Common myeloid progenitor, CD34-positive (primary cell): ENCODE results near the gene MTCL1.

Experiments used
- CTCF ChIA-PET: fragments of 350-600 bp; sonication (Branson Sonifier 250); formaldehyde crosslinking; loops from one replicate; lab custom pipeline; 2021; ENCODE audit warnings: antibody characterized with exemption; lab: Charles Lee
- POLR2A ChIA-PET: fragments of 350-600 bp; sonication (Branson Sonifier 250); formaldehyde crosslinking; loops from one replicate; lab custom pipeline; 2021; ENCODE audit warnings: antibody characterized with exemption; lab: Charles Lee
- DNase-seq, 3 donors: peaks; one replicate each; pipeline versions ENCODE4 v3.0.0 to v3.0.0-alpha.2; 2013
- H3K27ac ChIP-seq, 2 experiments: 1 replicate in 1 of 2; 2 replicates in 1 of 2; pipeline ENCODE4 v1.7.0; 2013; ENCODE audit warnings: inconsistent platforms in 2 of 2, low read length in 2 of 2, mild to moderate bottlenecking in 2 of 2, low read depth in 1 of 2, moderate library complexity in 1 of 2; ENCODE audit not compliant: severe bottlenecking in 2 of 2, insufficient read depth in 1 of 2, poor library complexity in 1 of 2
- H3K27me3 ChIP-seq, 5 experiments: replicated peaks in 2 of 5; 1 replicate in 3 of 5; 2 replicates in 2 of 5; pipeline versions ENCODE4 v1.6.1 to v1.7.0; 2013; ENCODE audit warnings: low read length in 4 of 5, mild to moderate bottlenecking in 2 of 5, moderate library complexity in 2 of 5, inconsistent platforms in 1 of 5; ENCODE audit not compliant: insufficient read depth in 5 of 5, control insufficient read depth in 4 of 5
- H3K36me3 ChIP-seq, 4 experiments: 1 replicate in 2 of 4; 2 replicates in 2 of 4; pipeline versions ENCODE4 v1.6.1 to v1.7.0; 2013; ENCODE audit warnings: low read length in 3 of 4, control low read depth in 1 of 4, mild to moderate bottlenecking in 1 of 4; ENCODE audit not compliant: control insufficient read depth in 4 of 4, insufficient read depth in 4 of 4
- H3K4me1 ChIP-seq, 4 experiments: 1 replicate in 3 of 4; 2 replicates in 1 of 4; pipeline versions ENCODE4 v1.6.1 to v1.7.1; 2013; ENCODE audit warnings: low read length in 3 of 4, mild to moderate bottlenecking in 3 of 4, control low read depth in 1 of 4, inconsistent platforms in 1 of 4, moderate library complexity in 1 of 4; ENCODE audit not compliant: control insufficient read depth in 4 of 4, insufficient read depth in 4 of 4; ENCODE audit errors: control extremely low read depth in 1 of 4
- H3K4me3 ChIP-seq, 7 experiments: 1 replicate in 4 of 7; 2 replicates in 3 of 7; pipeline versions ENCODE4 v1.5.1 to v1.7.0; 2013; ENCODE audit warnings: mild to moderate bottlenecking in 7 of 7, low read length in 6 of 7, moderate library complexity in 6 of 7, inconsistent platforms in 2 of 7, low read depth in 2 of 7, control low read depth in 1 of 7; ENCODE audit not compliant: insufficient read depth in 4 of 7, control insufficient read depth in 1 of 7; ENCODE audit errors: extremely low read depth in 1 of 7
- H3K9me3 ChIP-seq, 5 experiments: 1 replicate in 4 of 5; 2 replicates in 1 of 5; pipeline versions ENCODE4 v1.6.1 to v1.7.1; 2013; ENCODE audit warnings: low read length in 4 of 5, mild to moderate bottlenecking in 2 of 5, inconsistent platforms in 1 of 5, low read depth in 1 of 5, moderate library complexity in 1 of 5; ENCODE audit not compliant: control insufficient read depth in 4 of 5, insufficient read depth in 2 of 5; ENCODE audit errors: control extremely low read depth in 1 of 5
- WGBS: methylation state at CpG from one replicate; pipeline ENCODE4 v1.1.5; 2013; ENCODE audit not compliant: insufficient coverage; 5-methylcytosine and 5-hydroxymethylcytosine counted together

MTCL1 gene

DNA sequence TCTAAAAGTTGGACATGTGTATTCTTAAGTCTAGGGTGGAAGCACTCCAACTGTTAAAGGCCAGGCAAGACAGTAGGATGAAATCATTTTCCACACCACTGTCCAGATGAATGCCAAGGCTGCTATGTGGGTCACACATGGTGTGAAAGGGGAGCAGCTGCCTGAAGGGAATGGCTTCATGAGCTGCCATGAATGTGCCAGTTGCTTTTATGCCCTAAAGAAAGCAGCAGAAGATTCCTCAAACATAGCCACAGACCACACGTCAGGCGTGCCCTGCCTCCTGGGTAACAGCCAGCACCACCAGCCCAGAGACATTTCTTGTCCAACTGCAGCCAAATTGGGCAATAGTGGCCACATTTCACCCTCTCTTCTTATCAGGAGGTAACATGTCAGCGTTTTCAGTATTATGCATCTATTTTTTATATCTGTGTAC, 130.2 kb downstream of the MTCL1 start:
- Histone ChIP-seq H3K4me1 (peaks cover 0 to 8% (median 4%) of the 10 kb centered on the region in 4 experiments), H3K27ac (no peak overlapping the region), H3K36me3 (no peaks in the 10 kb centered on the region), H3K9me3 (peaks cover 0 to 11% (median 5%) of the 10 kb centered on the region in 5 experiments), H3K27me3 (no peaks in the 10 kb centered on the region), H3K4me3 (no peak overlapping the region)
- DNase-seq: peak; percentile 22 to 81 (median 53)
- ChIA-PET CTCF (no interaction called here), POLR2A (no interaction called here)
- 59% methylated on average over 3 of the region's 3 CpGs for WGBS

DNA sequence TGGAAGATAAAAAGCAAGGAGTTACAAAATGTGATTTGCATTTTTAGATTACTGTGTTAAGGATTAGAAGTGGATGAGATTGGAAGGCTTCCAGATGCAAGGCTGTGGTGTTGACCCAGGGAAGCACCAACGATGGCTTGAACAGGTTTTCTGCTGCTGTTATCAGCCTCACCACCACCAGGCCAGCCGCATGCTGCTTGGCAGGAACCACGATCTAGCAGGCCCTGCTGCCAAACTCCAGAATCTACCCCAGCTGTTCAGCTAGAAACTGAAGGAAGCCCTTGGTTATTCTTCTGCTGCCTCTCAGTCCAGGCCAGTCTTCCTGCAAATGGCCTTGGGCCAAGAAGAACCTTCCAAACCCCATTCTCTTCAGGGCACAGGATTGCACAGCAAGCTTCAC, 133.9 kb downstream of the MTCL1 start:
- POLR2A ChIA-PET: no interaction called here
- no peak overlapping the region for H3K27ac ChIP-seq
- CTCF ChIA-PET: no interaction called here
- H3K9me3 ChIP-seq: peaks cover 0 to 14% (median 5%) of the 10 kb centered on the region in 5 experiments
- H3K36me3 ChIP-seq: no peaks in the 10 kb centered on the region
- DNase-seq: peak in 2 of 3 donors; percentile 4 to 53
- H3K4me3 ChIP-seq: no peak overlapping the region
- WGBS: 45% methylated on average over 3 of the region's 3 CpGs
- peaks cover 0 to 8% (median 4%) of the 10 kb centered on the region in 4 experiments for H3K4me1 ChIP-seq
- H3K27me3 ChIP-seq: peaks cover 0 to 5% (median 0%) of the 10 kb centered on the region in 5 experiments

DNA sequence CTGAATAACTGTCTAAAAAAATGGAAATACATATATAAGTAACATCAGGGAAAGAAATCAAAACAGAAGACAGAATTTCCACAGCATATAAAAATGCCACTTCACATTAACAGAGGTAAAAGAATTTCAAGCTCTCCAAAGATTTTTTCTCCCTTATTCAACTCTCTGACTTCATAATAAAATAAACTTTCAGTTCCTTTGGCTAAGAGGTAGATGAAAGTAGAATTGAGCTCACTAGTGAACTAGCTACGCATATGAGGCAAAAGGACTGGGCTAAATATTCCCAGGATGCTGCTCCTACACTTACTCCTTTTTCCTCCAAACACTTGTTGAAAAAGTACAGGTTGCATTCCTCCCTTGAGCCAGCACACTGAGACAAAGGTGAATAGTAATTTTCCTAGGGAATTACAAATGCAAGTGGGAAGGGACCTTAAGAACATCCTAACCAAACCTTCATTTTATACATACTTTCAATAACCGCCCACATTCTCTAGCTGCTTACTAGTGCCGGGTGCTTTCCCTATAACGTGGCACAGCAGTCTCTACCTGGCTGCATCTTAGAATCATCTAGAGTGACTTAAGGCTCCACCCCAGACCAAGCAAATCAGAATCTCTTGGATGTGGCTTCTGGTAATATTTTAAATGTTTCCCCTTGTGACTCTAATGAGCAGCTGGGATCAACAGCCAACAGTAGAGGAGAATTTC, 136.6 kb downstream of the MTCL1 start:
- POLR2A ChIA-PET: no interaction called here
- CTCF ChIA-PET: interaction anchor here (1.2 kb wide), 1 partner anchor 11 kb away, joined by 4 read pairs; no protein-coding TSS in a partner anchor
- Histone ChIP-seq H3K27me3 (peaks cover 0 to 5% (median 0%) of the 10 kb centered on the region in 5 experiments), H3K36me3 (no peaks in the 10 kb centered on the region), H3K4me3 (no peak overlapping the region), H3K9me3 (peaks cover 0 to 12% (median 4%) of the 10 kb centered on the region in 5 experiments), H3K4me1 (no peaks in the 10 kb centered on the region), H3K27ac (no peak overlapping the region)
- DNase-seq: no peak
- 95% methylated on average over 4 of the region's 4 CpGs for WGBS

DNA sequence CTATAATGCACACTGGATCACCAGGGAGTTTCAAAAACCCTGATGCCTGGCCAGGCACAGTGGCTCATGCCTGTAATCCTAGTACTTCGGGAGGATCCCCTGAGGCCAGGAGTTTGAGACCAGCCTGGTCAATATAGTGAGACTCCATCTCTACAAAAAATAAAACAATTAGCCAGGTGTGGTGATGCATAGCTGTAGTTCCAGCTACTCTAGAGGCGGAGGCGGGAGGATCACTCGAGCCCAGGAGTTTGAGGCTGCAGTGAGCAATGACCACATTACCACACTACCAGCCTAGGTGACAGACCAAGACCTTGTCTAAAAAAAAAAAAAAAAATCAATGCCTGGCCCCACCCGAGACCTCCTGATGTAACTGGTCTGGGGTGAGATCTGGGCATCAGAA, 137.2 kb downstream of the MTCL1 start:
- no peak for DNase-seq
- Histone ChIP-seq H3K4me3 (no peak overlapping the region), H3K4me1 (no peaks in the 10 kb centered on the region), H3K36me3 (no peaks in the 10 kb centered on the region), H3K9me3 (peaks cover 0 to 6% (median 0%) of the 10 kb centered on the region in 5 experiments), H3K27ac (no peak overlapping the region), H3K27me3 (peaks cover 0 to 5% (median 0%) of the 10 kb centered on the region in 5 experiments)
- ChIA-PET CTCF (interaction anchor here (1.2 kb wide), 1 partner anchor 10 kb away, joined by 4 read pairs; no protein-coding TSS in a partner anchor), POLR2A (no interaction called here)
- 100% methylated on average over 1 of the region's 5 CpGs for WGBS

DNA sequence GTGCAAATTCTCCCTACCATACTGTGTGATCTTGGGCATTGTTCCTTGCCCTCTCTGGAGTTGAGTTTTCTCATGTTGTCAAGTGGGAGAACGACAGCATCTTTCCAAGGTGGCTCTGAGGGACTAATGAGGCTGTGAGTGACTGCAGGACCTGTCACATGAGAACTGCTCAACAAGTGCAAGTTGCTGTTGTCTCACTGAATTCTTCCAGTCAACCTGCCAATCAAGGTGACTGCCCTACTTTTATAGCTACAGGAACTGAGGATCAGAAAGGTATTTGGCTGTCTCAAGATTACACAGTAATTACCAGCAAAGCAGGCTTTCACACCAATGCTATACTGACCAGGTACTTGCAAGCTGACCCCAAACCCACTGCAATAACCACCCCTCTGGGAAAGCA, 137.6 kb downstream of the MTCL1 start:
- Histone ChIP-seq H3K27ac (no peak overlapping the region), H3K4me1 (no peaks in the 10 kb centered on the region), H3K36me3 (no peaks in the 10 kb centered on the region), H3K4me3 (no peak overlapping the region), H3K9me3 (peaks cover 0 to 3% (median 0%) of the 10 kb centered on the region in 5 experiments), H3K27me3 (peaks cover 0 to 5% (median 0%) of the 10 kb centered on the region in 5 experiments)
- ChIA-PET CTCF (interaction anchor here (1.2 kb wide), 1 partner anchor 10 kb away, joined by 4 read pairs; no protein-coding TSS in a partner anchor), POLR2A (no interaction called here)
- WGBS: 56% methylated on average over 1 of the region's 1 CpG
- no peak for DNase-seq

DNA sequence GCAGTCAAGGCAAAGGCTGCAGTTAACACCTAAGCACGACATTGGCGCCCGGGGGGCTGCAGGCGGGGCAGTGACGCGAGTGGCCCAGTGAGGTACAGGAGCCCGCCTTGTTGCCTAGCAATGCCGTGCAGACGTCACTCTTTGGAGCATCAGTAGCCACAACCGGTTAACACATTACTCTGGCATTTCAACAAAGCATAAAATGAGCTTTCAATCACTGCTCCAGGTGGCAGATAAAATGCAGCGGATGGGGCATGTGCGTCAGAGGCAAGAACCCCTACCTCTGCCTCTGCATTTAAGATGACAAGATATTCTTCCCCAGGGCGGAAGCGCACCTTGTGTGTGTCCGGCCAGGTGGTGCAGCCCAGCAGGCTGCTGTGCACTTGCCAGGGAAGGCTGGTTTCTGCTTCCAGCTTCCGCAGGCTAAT, 139.4 kb downstream of the MTCL1 start:
- ChIA-PET POLR2A (no interaction called here), CTCF (no interaction called here)
- no peak for DNase-seq
- Histone ChIP-seq H3K9me3 (peaks cover 0 to 3% (median 0%) of the 10 kb centered on the region in 5 experiments), H3K36me3 (no peaks in the 10 kb centered on the region), H3K4me1 (no peaks in the 10 kb centered on the region), H3K27ac (no peak overlapping the region), H3K4me3 (no peak overlapping the region), H3K27me3 (peaks cover 0 to 5% (median 2%) of the 10 kb centered on the region in 5 experiments)
- 87% methylated on average over 14 of the region's 16 CpGs for WGBS

DNA sequence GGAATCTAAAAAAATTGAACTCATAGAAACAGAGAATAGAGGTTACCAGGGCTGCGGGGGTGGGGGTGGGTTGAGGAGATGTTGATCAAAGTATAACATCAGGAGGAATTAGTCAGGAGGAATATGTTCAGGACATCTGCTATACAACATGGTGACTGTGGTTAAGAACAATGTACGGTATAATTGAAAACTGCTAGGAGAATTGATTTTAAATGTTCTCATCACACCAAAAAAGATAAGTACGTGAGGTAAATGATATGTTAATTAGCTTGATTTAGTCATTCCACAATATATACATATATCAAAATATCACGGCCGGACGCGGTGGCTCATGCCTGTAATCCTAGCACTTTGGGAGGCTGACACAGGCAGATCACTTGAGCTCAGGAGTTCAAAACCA, 140.2 kb downstream of the MTCL1 start:
- ChIA-PET CTCF (no interaction called here), POLR2A (no interaction called here)
- no peak for DNase-seq
- Histone ChIP-seq H3K27ac (no peak overlapping the region), H3K4me1 (no peaks in the 10 kb centered on the region), H3K36me3 (no peaks in the 10 kb centered on the region), H3K4me3 (no peak overlapping the region), H3K27me3 (peaks cover 0 to 5% (median 3%) of the 10 kb centered on the region in 5 experiments), H3K9me3 (peaks cover 0 to 6% (median 2%) of the 10 kb centered on the region in 5 experiments)
- 100% methylated on average over 2 of the region's 7 CpGs for WGBS
